ENCODE results near the gene RIN3. TPM values are rescaled to one million over a fixed set of nuclear protein-coding genes. Genes with fewer than 3 reads are reported as not detected.
"Not testable (repeated sequence)": the region's sequence is repeated elsewhere in the genome, so short reads cannot be mapped to it uniquely, and the experiment has no call there.

The RIN3 gene
- total RNA-seq, 1 donor from 2014 or later, result 70.6 TPM

- no peak for ATAC-seq
- no peaks in the 10 kb centered on the region for H3K9me3 ChIP-seq
- TF ChIP-seq CTCF (IDR thresholded peaks at IDR 0.05), result no peak
- H3K4me1 ChIP-seq, result peaks cover 52% of the 10 kb centered on the region
- peak overlapping the region; percentile 21 for H3K27ac ChIP-seq
- intact Hi-C loops (cut with DNase I), result no loop called here
- H3K27me3 ChIP-seq (ENCODE audit: low read depth), result no peaks in the 10 kb centered on the region
- H3K36me3 ChIP-seq, result no peaks in the 10 kb centered on the region
- no peak for DNase-seq
- H3K4me3 ChIP-seq, result no peak overlapping the region
Observed at GRCh38 chr14:92534932-92535643, 21.5 kb downstream of the RIN3 start.

GRCh38 chr14:92536231-92536630 lies 22.6 kb downstream of the RIN3 start:
- H3K4me1 ChIP-seq, result peaks cover 57% of the 10 kb centered on the region
- DNase-seq; intact Hi-C loops (cut with DNase I): not testable (repeated sequence)

GRCh38 chr14:92538412-92538985 lies 24.9 kb downstream of the RIN3 start:
- Histone ChIP-seq H3K9me3 (no peaks in the 10 kb centered on the region), H3K36me3 (no peaks in the 10 kb centered on the region), H3K27me3 (ENCODE audit: low read depth) (no peaks in the 10 kb centered on the region), H3K4me3 (no peak overlapping the region), H3K27ac (peak overlapping the region; percentile 70), H3K4me1 (peaks cover 50% of the 10 kb centered on the region)
- no peak for TF ChIP-seq CTCF (IDR thresholded peaks at IDR 0.05)
- intact Hi-C loops (cut with DNase I), result no loop called here
- DNase-seq, result no peak
- no peak for ATAC-seq

More at GRCh38 chr14:92536231-92536630, 22.6 kb downstream of the RIN3 start:
- not testable (repeated sequence) for H3K27ac ChIP-seq; H3K27me3 ChIP-seq (ENCODE audit: low read depth); H3K36me3 ChIP-seq; H3K9me3 ChIP-seq; H3K4me3 ChIP-seq; ATAC-seq

- Histone ChIP-seq H3K4me3 (no peak overlapping the region), H3K27me3 (ENCODE audit: low read depth) (no peaks in the 10 kb centered on the region), H3K4me1 (peaks cover 50% of the 10 kb centered on the region), H3K36me3 (no peaks in the 10 kb centered on the region), H3K9me3 (no peaks in the 10 kb centered on the region), H3K27ac (peak overlapping the region; percentile 70)
- TF ChIP-seq CTCF (IDR thresholded peaks at IDR 0.05), result no peak
- ATAC-seq (no peak), DNase-seq (peak; percentile 20)
- intact Hi-C loops (cut with DNase I), result no loop called here
Observed at GRCh38 chr14:92539419-92539818, 25.8 kb downstream of the RIN3 start.

GRCh38 chr14:92539875-92540274 lies 26.3 kb downstream of the RIN3 start:
- no peak for TF ChIP-seq CTCF (IDR thresholded peaks at IDR 0.05)
- DNase-seq (peak; percentile 52), ATAC-seq (peak; percentile 51 to 55)
- H3K36me3 ChIP-seq, result no peaks in the 10 kb centered on the region
- H3K27me3 ChIP-seq (ENCODE audit: low read depth), result no peaks in the 10 kb centered on the region
- peaks cover 47% of the 10 kb centered on the region for H3K4me1 ChIP-seq
- peak overlapping the region; percentile 70 for H3K27ac ChIP-seq
- H3K4me3 ChIP-seq, result no peak overlapping the region
- intact Hi-C loops (cut with DNase I), result no loop called here
- H3K9me3 ChIP-seq, result no peaks in the 10 kb centered on the region

GRCh38 chr14:92540472-92541048 lies 27.0 kb downstream of the RIN3 start:
- Histone ChIP-seq H3K36me3 (no peaks in the 10 kb centered on the region), H3K4me1 (peaks cover 40% of the 10 kb centered on the region), H3K27ac (peak overlapping the region; percentile 70), H3K27me3 (ENCODE audit: low read depth) (no peaks in the 10 kb centered on the region), H3K9me3 (no peaks in the 10 kb centered on the region), H3K4me3 (no peak overlapping the region)
- intact Hi-C loops (cut with DNase I), result no loop called here
- no peak for TF ChIP-seq CTCF (IDR thresholded peaks at IDR 0.05)
- peak; percentile 80 for DNase-seq
- peak; percentile 88 to 91 for ATAC-seq

Measured in lower lobe of right lung (tissue), 2 donors.